ENCODE results near the gene ANKDD1B.
A peak's percentile ranks its signal among the peaks of the same experiment; 100 is the strongest.

The ANKDD1B gene

DNA sequence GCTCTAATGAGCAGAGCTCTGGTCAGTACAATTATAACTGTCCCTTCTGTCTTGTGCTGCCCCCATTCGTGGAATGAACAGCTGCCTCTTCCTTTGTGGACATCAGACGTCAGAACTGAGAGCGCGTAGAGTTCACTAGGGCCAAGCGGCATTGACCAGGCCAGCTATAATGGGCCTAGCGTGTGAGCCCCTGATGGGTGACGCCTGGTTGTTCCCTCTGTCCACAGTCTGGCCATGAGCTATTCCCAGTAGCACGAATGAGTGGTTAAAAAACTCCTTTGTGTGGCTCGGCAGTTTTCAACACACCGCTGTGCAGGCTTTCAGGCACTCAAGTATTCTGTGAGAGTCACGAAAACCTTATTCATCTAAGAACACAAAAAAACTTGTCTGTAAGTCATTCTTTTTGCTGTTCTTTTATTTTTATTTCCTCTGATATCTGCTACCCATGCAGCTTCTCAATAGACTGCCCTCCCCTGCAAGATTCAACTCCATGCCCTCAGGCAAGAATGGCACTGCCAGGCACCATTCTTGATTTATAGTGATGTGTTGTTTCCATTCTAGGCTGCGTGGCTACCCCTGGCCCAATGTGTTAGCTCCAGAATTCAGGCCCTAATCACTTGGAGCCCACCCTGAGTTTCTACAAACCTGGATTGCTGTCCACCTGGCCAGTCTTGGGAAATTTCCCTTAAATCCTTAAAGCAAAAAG lies 52.5 kb downstream of the ANKDD1B start:
- DNase-seq (ENCODE audit: extremely low spot score): no peak
- ChIA-PET POLR2A (no interaction called here), CTCF (interaction anchor here (1.8 to 8.1 kb wide), 2 partner anchors 14 to 47 kb away, joined by 5 to 72 read pairs; no protein-coding TSS in a partner anchor)
- no peak for TF ChIP-seq CTCF (IDR thresholded peaks at IDR 0.05; ENCODE audit: control extremely low read depth, extremely low read depth, low read depth, missing control alignments)

DNA sequence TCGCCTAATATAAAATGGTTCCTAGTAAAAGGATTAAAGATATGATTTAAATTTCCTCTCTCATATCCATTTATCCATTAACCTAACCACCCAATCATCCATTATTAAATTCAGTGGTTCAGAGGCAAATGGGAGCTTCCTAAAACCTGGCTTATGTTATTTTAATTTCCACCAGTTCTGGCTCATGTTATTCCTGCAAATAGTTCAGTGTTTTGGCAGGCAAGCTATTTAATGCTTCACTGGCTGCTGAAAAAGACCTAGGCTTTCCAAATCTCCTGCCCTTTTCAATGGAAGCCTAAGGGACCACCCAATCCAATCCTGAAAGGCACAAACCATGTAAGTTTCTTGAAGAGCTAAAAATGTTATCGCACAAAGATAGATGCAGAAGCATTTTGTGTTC lies 53.7 kb downstream of the ANKDD1B start:
- no peak for DNase-seq (ENCODE audit: extremely low spot score)
- POLR2A ChIA-PET: no interaction called here
- no peak for TF ChIP-seq CTCF (IDR thresholded peaks at IDR 0.05; ENCODE audit: control extremely low read depth, extremely low read depth, low read depth, missing control alignments)
- CTCF ChIA-PET: interaction anchor here (1.8 to 8.1 kb wide), 3 partner anchors 8 to 48 kb away, joined by 5 to 72 read pairs (median 7); no protein-coding TSS in a partner anchor

DNA sequence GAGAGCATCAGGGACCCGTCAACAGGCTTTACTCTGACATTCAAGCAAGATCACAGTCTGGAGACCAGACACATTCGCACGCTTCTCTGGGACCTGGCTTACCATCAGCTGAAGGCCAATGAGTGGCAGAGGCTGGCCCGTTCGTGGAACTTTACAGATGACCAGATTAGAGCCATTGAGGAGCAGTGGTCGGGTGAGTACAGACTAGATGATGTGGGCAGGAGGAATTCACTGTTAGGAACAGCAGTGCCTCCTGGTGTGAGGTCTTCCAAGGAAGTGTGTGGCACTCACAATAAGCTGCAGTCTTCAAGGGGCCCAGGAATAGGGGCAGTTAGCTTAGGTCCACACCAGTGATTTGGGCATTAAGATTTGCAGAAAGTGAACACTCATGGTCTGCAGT lies 55.5 kb downstream of the ANKDD1B start:
- DNase-seq (ENCODE audit: extremely low spot score): no peak
- ChIA-PET CTCF (interaction anchor here (1.0 to 8.1 kb wide), 5 partner anchors 10 to 45 kb away, joined by 3 to 72 read pairs (median 5); no protein-coding TSS in a partner anchor), POLR2A (no interaction called here)
- no peak for TF ChIP-seq CTCF (IDR thresholded peaks at IDR 0.05; ENCODE audit: control extremely low read depth, extremely low read depth, low read depth, missing control alignments)

DNA sequence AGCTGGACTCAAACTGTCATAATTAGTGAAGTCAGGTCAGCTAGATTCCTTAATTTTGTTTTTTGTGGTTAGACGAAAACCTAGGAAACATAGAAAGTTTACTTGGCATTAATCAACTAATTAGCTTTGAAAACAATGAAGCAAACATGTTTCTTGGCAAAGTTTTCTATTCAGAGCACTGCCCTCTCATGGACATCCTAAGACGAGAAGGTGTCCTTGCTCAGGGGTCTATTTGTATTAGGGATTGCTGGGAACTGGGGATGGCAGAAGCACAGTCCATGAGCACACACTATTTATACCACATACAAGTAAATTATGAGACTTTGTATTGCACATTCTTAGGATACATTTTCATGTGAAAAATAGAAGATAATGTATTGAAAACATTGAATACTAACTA lies 56.3 kb downstream of the ANKDD1B start:
- DNase-seq (ENCODE audit: extremely low spot score): no peak
- CTCF ChIA-PET: interaction anchor here (1.6 to 8.1 kb wide), 3 partner anchors 10 to 44 kb away, joined by 4 to 72 read pairs (median 5); no protein-coding TSS in a partner anchor
- TF ChIP-seq CTCF (IDR thresholded peaks at IDR 0.05; ENCODE audit: control extremely low read depth, extremely low read depth, low read depth, missing control alignments): no peak
- POLR2A ChIA-PET: no interaction called here

GRCh38 chr5:75668445-75668844 lies 57.2 kb downstream of the ANKDD1B start:
- DNase-seq (ENCODE audit: extremely low spot score): no peak
- TF ChIP-seq CTCF (IDR thresholded peaks at IDR 0.05; ENCODE audit: control extremely low read depth, extremely low read depth, low read depth, missing control alignments): no peak
- ChIA-PET POLR2A (interaction anchor here (1.0 kb wide), 1 partner anchor 332 kb away, joined by 3 read pairs; the partner anchor contains the start of gene HMGCR), CTCF (interaction anchor here (0.8 to 8.1 kb wide), 4 partner anchors 10 to 432 kb away, joined by 3 to 72 read pairs (median 4); partner anchors contain the start of gene ANKRD31)

GRCh38 chr5:75668977-75669689 lies 57.9 kb downstream of the ANKDD1B start:
- no peak for TF ChIP-seq CTCF (IDR thresholded peaks at IDR 0.05; ENCODE audit: control extremely low read depth, extremely low read depth, low read depth, missing control alignments)
- ChIA-PET CTCF (interaction anchor here (0.8 to 8.1 kb wide), 4 partner anchors 9 to 432 kb away, joined by 3 to 72 read pairs (median 4); partner anchors contain the start of gene ANKRD31), POLR2A (interaction anchor here (1.0 kb wide), 1 partner anchor 332 kb away, joined by 3 read pairs; the partner anchor contains the start of gene HMGCR)
- DNase-seq (ENCODE audit: extremely low spot score): peak; percentile 63
